Subcutaneous abdominal adipose tissue (tissue), 5 donors: Measurements from ENCODE around the gene UST.

Experiments
- H3K27ac ChIP-seq: one replicate; pipeline ENCODE4 v1.7.0; 2013; ENCODE audit warnings: low read depth, mild to moderate bottlenecking, inconsistent platforms, low read length, moderate library complexity
- H3K27me3 ChIP-seq, 5 donors: one replicate each; pipeline ENCODE4 v1.7.0; 2013; ENCODE audit warnings: low read length in 5 of 5, inconsistent platforms in 1 of 5; ENCODE audit not compliant: control insufficient read depth in 5 of 5, insufficient read depth in 4 of 5
- H3K36me3 ChIP-seq, 5 donors: one replicate each; pipeline ENCODE4 v1.7.0; 2013; ENCODE audit warnings: low read length in 5 of 5; ENCODE audit not compliant: control insufficient read depth in 5 of 5, insufficient read depth in 5 of 5
- H3K4me1 ChIP-seq, 5 donors: one replicate each; pipeline ENCODE4 v1.7.0; 2013; ENCODE audit warnings: low read length in 5 of 5, mild to moderate bottlenecking in 3 of 5, moderate library complexity in 1 of 5; ENCODE audit not compliant: control insufficient read depth in 5 of 5, insufficient read depth in 5 of 5
- H3K4me3 ChIP-seq, 5 donors: one replicate each; pipeline ENCODE4 v1.7.0; 2013; ENCODE audit warnings: low read length in 5 of 5, low read depth in 1 of 5
- H3K9ac ChIP-seq, 5 donors: one replicate each; pipeline ENCODE4 v1.7.0; 2013; ENCODE audit warnings: low read length in 5 of 5, mild to moderate bottlenecking in 4 of 5, moderate library complexity in 3 of 5
- H3K9me3 ChIP-seq, 5 donors: one replicate each; pipeline ENCODE4 v1.7.0; 2013; ENCODE audit warnings: low read length in 5 of 5; ENCODE audit not compliant: control insufficient read depth in 5 of 5
- donor health status: healthy.
- donor health status: healthy.
- donor health status: healthy.
- donor health status: healthy.
- donor health status: healthy.

UST gene

GRCh38 chr6:149085557-149085938, 338.7 kb downstream of the UST start:
- no peak overlapping the region for H3K9ac ChIP-seq
- no peak overlapping the region for H3K27ac ChIP-seq
- H3K4me1 ChIP-seq = peaks cover 0 to 6% (median 3%) of the 10 kb centered on the region in 5 donors
- no peaks in the 10 kb centered on the region for H3K36me3 ChIP-seq
- no peak overlapping the region for H3K4me3 ChIP-seq
- peaks cover 0 to 4% (median 2%) of the 10 kb centered on the region in 5 donors for H3K27me3 ChIP-seq
- no peaks in the 10 kb centered on the region for H3K9me3 ChIP-seq

DNA sequence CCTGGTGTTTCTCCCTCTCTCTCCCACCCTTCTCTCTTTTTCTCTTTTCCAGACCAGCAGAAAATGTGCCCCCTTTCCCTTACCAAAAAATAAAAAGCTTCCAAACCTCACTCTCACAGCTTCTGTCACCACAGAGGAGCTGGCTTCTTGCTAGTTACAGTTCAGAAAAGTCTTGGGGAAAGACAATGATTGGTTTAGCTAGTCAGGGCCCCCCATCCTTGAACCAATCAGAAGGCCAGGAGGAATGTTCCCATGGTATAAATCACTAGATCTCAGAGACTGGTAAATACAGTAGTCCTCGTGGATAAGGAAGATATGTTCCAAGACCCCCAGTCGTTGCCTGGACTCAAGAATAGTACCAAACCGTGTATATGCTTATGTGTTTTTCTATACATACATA, 339.5 kb downstream of the UST start:
- Histone ChIP-seq H3K36me3 (no peaks in the 10 kb centered on the region), H3K27me3 (peaks cover 0 to 4% (median 2%) of the 10 kb centered on the region in 5 donors), H3K4me1 (peaks cover 0 to 1% (median 0%) of the 10 kb centered on the region in 5 donors), H3K9ac (no peak overlapping the region), H3K9me3 (no peaks in the 10 kb centered on the region), H3K27ac (no peak overlapping the region), H3K4me3 (no peak overlapping the region)

DNA sequence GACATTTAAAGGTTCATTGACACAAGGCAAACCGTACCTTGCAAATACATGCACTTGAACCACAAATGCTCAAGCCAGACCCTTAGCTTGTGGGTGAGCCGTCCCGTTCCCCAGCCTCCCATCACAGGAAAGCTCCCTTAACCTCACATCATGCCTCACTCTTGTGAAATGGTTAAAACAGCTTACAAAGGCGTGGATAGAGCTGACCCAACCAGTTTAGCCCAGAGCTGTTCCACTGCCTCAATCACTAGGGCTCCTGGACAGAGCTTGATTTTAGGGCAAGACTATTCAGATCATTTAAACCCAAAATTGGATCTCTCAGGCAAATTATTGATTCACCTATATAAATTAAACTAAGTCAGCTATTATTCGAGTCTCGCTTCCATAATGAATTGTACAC, 341.1 kb downstream of the UST start:
- no peaks in the 10 kb centered on the region for H3K4me1 ChIP-seq
- H3K9me3 ChIP-seq = no peaks in the 10 kb centered on the region
- no peak overlapping the region for H3K9ac ChIP-seq
- no peaks in the 10 kb centered on the region for H3K36me3 ChIP-seq
- peaks cover 0 to 4% (median 2%) of the 10 kb centered on the region in 5 donors for H3K27me3 ChIP-seq
- no peak overlapping the region for H3K27ac ChIP-seq
- H3K4me3 ChIP-seq = no peak overlapping the region

DNA sequence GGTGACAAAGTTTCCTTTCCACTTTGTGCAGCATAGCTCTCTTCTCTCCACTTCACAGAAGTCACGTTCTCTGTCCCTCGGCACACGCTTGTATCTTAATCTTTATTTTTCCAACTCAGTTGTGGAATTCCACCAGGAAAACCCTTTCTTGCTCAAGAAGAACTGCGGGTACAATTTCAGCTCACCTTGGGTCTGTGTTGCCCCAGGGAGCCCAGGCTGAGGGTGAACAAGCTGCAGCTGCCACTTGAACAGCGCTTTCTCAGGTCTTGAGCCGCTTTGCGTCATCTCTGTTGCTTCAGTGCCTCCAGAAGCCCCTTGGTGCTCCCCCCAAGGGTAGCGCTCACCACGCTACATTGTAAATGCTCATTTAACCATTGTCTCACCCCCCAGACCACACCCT, 341.5 kb downstream of the UST start:
- no peak overlapping the region for H3K9ac ChIP-seq
- H3K27ac ChIP-seq = no peak overlapping the region
- H3K27me3 ChIP-seq = peaks cover 0 to 4% (median 2%) of the 10 kb centered on the region in 5 donors
- H3K9me3 ChIP-seq = no peaks in the 10 kb centered on the region
- no peaks in the 10 kb centered on the region for H3K4me1 ChIP-seq
- no peaks in the 10 kb centered on the region for H3K36me3 ChIP-seq
- no peak overlapping the region for H3K4me3 ChIP-seq

DNA sequence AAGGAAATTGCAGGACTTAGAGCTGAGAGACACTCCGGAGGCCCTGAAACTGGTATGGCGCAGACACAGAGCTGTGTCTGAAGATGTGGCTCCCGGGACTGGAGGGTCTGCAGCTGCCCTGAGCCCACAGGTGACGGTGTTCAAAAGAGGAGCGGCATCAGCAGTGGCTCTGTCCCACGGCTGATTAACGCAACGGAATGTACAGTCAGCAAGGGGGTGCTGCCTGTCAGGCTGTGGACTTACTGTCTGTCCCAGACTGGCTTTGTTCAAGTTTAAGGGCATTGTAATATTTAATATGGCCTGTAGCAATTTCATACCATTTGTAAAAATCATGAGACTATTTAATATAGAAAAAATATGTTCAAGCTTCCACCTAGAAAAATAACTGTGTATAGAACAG, 342.7 kb downstream of the UST start:
- H3K9me3 ChIP-seq = no peaks in the 10 kb centered on the region
- no peak overlapping the region for H3K27ac ChIP-seq
- peaks cover 0 to 4% (median 2%) of the 10 kb centered on the region in 5 donors for H3K27me3 ChIP-seq
- no peak overlapping the region for H3K9ac ChIP-seq
- H3K36me3 ChIP-seq = no peaks in the 10 kb centered on the region
- no peaks in the 10 kb centered on the region for H3K4me1 ChIP-seq
- no peak overlapping the region for H3K4me3 ChIP-seq

DNA sequence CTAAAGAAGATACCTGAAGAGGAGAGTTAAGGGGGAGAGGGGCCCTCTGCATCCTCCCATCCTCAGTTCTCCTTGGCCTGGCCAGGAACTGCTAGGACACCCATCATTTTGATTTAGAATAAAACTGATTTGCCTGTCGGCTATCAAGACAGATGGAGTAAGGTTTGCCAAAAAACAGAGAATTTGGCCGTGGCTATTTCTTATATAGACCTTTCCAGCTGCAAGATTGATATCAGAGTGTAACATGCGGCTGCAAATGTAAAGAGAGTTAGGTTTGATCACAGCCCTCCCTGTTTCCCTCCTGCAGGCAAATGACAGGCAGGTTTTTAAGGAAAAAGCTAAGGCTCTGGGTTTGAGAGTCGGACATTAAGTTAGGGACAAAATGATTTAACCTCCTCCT, 344.1 kb downstream of the UST start:
- H3K36me3 ChIP-seq = no peaks in the 10 kb centered on the region
- no peak overlapping the region for H3K27ac ChIP-seq
- H3K27me3 ChIP-seq = peaks cover 0 to 4% (median 2%) of the 10 kb centered on the region in 5 donors
- H3K9ac ChIP-seq = no peak overlapping the region
- H3K9me3 ChIP-seq = no peaks in the 10 kb centered on the region
- no peak overlapping the region for H3K4me3 ChIP-seq
- H3K4me1 ChIP-seq = peaks cover 0 to 5% (median 0%) of the 10 kb centered on the region in 5 donors

DNA sequence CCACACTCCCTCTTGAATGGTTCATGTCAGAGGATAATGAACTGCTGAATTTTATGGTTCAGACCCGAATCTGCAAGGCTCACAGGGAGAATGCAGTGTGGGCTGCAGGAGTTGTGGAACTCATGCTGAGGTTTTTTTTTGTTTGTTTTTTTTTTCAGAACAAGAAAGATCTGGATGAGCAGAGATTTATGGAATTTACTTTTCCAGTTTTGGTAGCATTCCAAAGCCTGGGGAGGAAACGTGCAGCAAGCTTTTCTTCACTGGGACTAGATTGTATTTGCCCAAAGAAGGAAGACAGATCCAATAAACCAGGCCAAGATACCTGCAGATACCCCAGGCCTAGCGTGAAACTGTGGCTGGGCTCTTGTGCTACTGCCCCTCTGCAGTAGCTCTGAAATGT, 346.8 kb downstream of the UST start:
- Histone ChIP-seq H3K9me3 (peaks cover 0 to 3% (median under 1%) of the 10 kb centered on the region in 5 donors), H3K4me1 (peaks cover 0 to 5% (median 0%) of the 10 kb centered on the region in 5 donors), H3K9ac (no peak overlapping the region), H3K4me3 (no peak overlapping the region), H3K27ac (no peak overlapping the region), H3K36me3 (no peaks in the 10 kb centered on the region), H3K27me3 (peaks cover 0 to 2% (median 0%) of the 10 kb centered on the region in 5 donors)

DNA sequence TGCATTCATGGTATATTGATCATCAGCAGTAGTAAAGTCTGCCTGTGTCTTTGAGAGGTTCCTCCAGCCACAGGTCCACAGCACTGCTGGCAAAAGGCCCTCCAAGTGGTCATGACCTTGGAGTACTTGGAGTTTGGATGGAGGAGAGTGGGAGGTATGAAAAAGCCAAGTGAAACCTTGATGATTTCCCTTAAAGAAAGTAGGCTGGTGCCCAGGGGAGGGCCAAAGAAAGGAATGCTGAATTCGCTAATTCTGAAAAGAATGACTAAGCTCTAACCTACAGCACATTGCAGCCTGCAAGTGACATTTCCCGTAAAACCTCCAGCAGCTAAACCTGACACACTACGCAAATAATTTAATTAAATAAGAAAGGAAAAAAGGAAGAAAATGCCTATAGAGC, 347.3 kb downstream of the UST start:
- no peak overlapping the region for H3K9ac ChIP-seq
- H3K27ac ChIP-seq = no peak overlapping the region
- H3K4me3 ChIP-seq = no peak overlapping the region
- no peaks in the 10 kb centered on the region for H3K36me3 ChIP-seq
- H3K4me1 ChIP-seq = peaks cover 0 to 5% (median 0%) of the 10 kb centered on the region in 5 donors
- peaks cover 0 to 5% (median 2%) of the 10 kb centered on the region in 5 donors for H3K9me3 ChIP-seq
- H3K27me3 ChIP-seq = no peaks in the 10 kb centered on the region

GRCh38 chr6:149094934-149095351, 348.1 kb downstream of the UST start:
- H3K36me3 ChIP-seq = no peaks in the 10 kb centered on the region
- no peak overlapping the region for H3K4me3 ChIP-seq
- no peak overlapping the region for H3K9ac ChIP-seq
- H3K9me3 ChIP-seq = peaks cover 0 to 7% (median 2%) of the 10 kb centered on the region in 5 donors
- H3K27me3 ChIP-seq = no peaks in the 10 kb centered on the region
- peaks cover 0 to 5% (median 0%) of the 10 kb centered on the region in 5 donors for H3K4me1 ChIP-seq
- H3K27ac ChIP-seq = no peak overlapping the region

DNA sequence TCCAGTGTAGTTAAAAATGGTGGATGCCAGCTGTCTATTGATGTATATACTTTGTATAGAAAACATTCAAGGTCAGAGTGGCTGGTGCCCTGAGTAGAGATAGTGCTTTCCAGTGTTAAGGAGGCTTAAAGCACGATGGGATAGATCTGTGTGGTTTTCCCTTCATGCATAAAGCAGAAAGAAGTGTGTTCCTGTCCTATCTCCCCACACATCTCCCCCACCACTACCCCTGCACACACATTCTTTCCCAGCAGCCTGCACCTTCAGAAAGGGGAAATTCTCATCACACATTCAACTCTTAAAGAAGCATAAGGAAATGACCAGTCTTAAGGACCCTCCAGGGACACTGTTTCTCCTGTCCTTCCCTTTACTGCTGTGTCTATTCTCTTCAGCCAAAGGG, 349.0 kb downstream of the UST start:
- Histone ChIP-seq H3K27ac (no peak overlapping the region), H3K9ac (no peak overlapping the region), H3K9me3 (peaks cover 0 to 7% (median 2%) of the 10 kb centered on the region in 5 donors), H3K4me1 (peaks cover 0 to 5% (median 0%) of the 10 kb centered on the region in 5 donors), H3K36me3 (no peaks in the 10 kb centered on the region), H3K4me3 (no peak overlapping the region), H3K27me3 (no peaks in the 10 kb centered on the region)

- Histone ChIP-seq H3K9me3 (peaks cover 0 to 7% (median 2%) of the 10 kb centered on the region in 5 donors), H3K4me1 (peaks cover 0 to 5% (median 0%) of the 10 kb centered on the region in 5 donors)
Measured at GRCh38 chr6:149097794-149098193, 351.0 kb downstream of the UST start.

More at GRCh38 chr6:149097794-149098193, 351.0 kb downstream of the UST start:
- no peak overlapping the region for H3K9ac ChIP-seq
- no peak overlapping the region for H3K27ac ChIP-seq
- no peaks in the 10 kb centered on the region for H3K27me3 ChIP-seq
- no peaks in the 10 kb centered on the region for H3K36me3 ChIP-seq
- no peak overlapping the region for H3K4me3 ChIP-seq
